RWPE2 (cell line): ENCODE data around the gene SOX14.

Experiments used
- ATAC-seq: fragments of 200-7000 bp; cut with Tn5 transposase; 3 replicates; pipeline ENCODE4 v1.9.1; 2021; ENCODE audit warnings: low read depth
- DNase-seq: peaks from one replicate; pipeline ENCODE4 v3.0.0-alpha.2; 2020; ENCODE audit warnings: low spot score
- H3K27ac ChIP-seq: fragments of 450-650 bp; 2 replicates; pipeline ENCODE4 v1.5.1; 2017; ENCODE audit warnings: mild to moderate bottlenecking; ENCODE audit not compliant: poor library complexity, severe bottlenecking
- H3K27me3 ChIP-seq: fragments of 250-450 bp; sonication (Bioruptor Pico); 2 replicates; pipeline ENCODE4 v1.5.1; 2021; ENCODE audit warnings: mild to moderate bottlenecking, moderate library complexity; ENCODE audit not compliant: insufficient read depth, poor library complexity, severe bottlenecking
- H3K36me3 ChIP-seq: fragments of 250-450 bp; sonication (Bioruptor Pico); 2 replicates; pipeline ENCODE4 v1.5.1; 2020; ENCODE audit warnings: low read depth, mild to moderate bottlenecking, moderate library complexity
- H3K4me1 ChIP-seq: fragments of 250-450 bp; sonication (Bioruptor Pico); 2 replicates; pipeline ENCODE4 v1.5.1; 2021; ENCODE audit warnings: mild to moderate bottlenecking, moderate library complexity; ENCODE audit not compliant: insufficient read depth, poor library complexity, severe bottlenecking
- H3K4me3 ChIP-seq: fragments of 250-450 bp; sonication (Bioruptor Pico); 2 replicates; pipeline ENCODE4 v1.5.1; 2021; ENCODE audit warnings: mild to moderate bottlenecking, moderate library complexity; ENCODE audit not compliant: severe bottlenecking
- H3K9me3 ChIP-seq: fragments of 250-450 bp; sonication (Bioruptor Pico); 2 replicates; pipeline ENCODE4 v1.5.1; 2021; ENCODE audit warnings: mild to moderate bottlenecking, moderate library complexity; ENCODE audit not compliant: severe bottlenecking
- CTCF ChIP-seq: fragments of 450-650 bp; IDR thresholded peaks from one replicate; pipeline ENCODE4 v1.5.1; 2017; ENCODE audit warnings: mild to moderate bottlenecking, moderate library complexity; ENCODE audit not compliant: poor library complexity, severe bottlenecking

Gene SOX14

GRCh38 chr3:137743608-137744007 is 20.5 kb upstream of the SOX14 start:
- no peak overlapping the region for H3K4me3 ChIP-seq
- no peaks in the 10 kb centered on the region for H3K4me1 ChIP-seq
- H3K9me3 ChIP-seq: no peaks in the 10 kb centered on the region
- no peak for TF ChIP-seq CTCF
- H3K36me3 ChIP-seq: no peaks in the 10 kb centered on the region
- DNase-seq: no peak
- no peaks in the 10 kb centered on the region for H3K27me3 ChIP-seq
- no peak for ATAC-seq
- no peak overlapping the region for H3K27ac ChIP-seq

DNA sequence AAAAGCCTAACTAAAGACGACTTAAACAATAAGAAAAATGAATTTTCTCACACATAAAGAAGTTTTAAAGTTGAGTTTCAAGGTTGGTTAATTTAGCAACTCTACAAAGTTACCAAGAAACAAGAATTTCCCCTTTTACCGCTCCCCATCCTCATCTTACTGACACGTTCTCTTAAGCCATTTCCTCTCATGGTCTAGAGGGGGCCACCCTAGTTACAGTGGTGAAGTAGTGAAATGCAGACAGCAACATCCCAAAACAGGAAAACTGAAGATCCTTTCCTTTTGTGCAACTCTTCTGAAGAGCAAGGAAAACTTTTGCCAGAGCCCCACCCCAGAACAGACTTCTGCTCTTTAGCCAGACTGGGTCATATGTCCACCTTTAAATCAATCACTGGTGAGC is 17.3 kb upstream of the SOX14 start:
- H3K4me3 ChIP-seq: no peak overlapping the region
- ATAC-seq (no peak), DNase-seq (no peak)
- no peaks in the 10 kb centered on the region for H3K9me3 ChIP-seq
- no peak for TF ChIP-seq CTCF
- no peaks in the 10 kb centered on the region for H3K4me1 ChIP-seq
- H3K36me3 ChIP-seq: no peaks in the 10 kb centered on the region
- no peak overlapping the region for H3K27ac ChIP-seq
- no peaks in the 10 kb centered on the region for H3K27me3 ChIP-seq

DNA sequence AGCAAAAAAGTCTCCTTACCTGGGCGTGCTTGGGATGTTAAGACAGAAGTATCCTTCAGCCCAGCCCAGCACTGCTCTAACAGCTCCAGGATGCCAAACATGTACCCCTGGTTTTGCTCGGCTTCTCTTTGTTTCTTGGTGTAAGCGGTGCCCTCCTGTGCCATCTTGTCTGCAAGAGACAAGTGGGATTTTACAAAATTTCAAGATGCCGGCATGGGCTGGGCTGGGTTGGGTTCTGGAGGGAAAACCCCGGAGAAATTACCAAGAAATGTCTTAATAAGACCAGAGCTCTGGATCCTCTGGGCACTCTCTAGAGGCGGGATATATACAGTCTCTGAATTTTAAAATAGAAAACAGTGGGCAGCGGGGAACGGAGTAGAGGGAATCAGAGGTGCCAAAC is 4.6 kb upstream of the SOX14 start:
- no peak for TF ChIP-seq CTCF
- Histone ChIP-seq H3K4me1 (no peaks in the 10 kb centered on the region), H3K27ac (no peak overlapping the region), H3K36me3 (no peaks in the 10 kb centered on the region), H3K9me3 (no peaks in the 10 kb centered on the region), H3K27me3 (peaks cover 56% of the 10 kb centered on the region), H3K4me3 (no peak overlapping the region)
- DNase-seq (no peak), ATAC-seq (no peak)

DNA sequence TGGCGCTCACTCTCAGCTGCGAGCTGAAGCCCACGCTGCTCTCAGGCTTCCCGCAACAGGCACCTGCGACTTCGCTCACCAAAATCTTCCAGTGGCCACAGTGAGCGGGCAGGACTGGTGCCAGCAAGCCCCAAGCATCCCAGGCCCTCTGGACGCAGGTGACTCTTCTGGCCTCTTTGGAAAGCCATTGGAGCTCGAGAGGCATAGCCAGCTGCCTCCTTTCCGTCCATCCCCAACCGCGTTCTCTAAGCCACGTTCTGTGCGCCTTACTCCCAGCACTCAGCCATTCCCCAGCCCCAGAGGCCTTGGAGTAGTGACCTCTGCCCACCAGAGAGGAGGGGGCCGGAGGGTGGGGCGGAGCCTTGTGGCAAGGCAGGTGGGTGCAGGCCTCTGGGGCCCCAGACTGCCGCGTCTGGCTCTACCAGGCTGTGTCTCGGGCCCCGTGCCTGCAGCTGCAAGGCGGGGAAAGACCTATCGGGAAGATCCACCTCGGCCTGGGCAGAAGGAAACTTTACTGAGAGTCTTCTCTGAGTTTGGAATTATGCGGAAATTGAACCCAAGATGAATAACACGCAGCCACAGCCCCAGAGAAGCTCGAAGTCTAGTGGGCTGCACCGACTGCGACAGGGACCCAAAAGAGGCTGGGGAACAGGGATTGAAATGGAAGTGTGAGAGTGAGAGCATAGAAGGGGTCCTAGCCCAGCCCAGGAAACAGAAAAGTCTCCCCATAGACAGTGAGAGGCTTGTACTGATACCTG is 3.6 kb upstream of the SOX14 start:
- no peak for TF ChIP-seq CTCF
- DNase-seq (no peak), ATAC-seq (no peak)
- Histone ChIP-seq H3K4me1 (no peaks in the 10 kb centered on the region), H3K36me3 (no peaks in the 10 kb centered on the region), H3K9me3 (no peaks in the 10 kb centered on the region), H3K27ac (no peak overlapping the region), H3K4me3 (no peak overlapping the region), H3K27me3 (peaks cover 66% of the 10 kb centered on the region)

- ATAC-seq: no peak
- Histone ChIP-seq H3K36me3 (no peaks in the 10 kb centered on the region), H3K4me1 (no peaks in the 10 kb centered on the region), H3K27me3 (peaks cover 72% of the 10 kb centered on the region), H3K9me3 (no peaks in the 10 kb centered on the region), H3K4me3 (no peak overlapping the region), H3K27ac (no peak overlapping the region)
- no peak for DNase-seq
- TF ChIP-seq CTCF: no peak
Measured at GRCh38 chr3:137761099-137761562, 3.0 kb upstream of the SOX14 start.
